Choroid plexus epithelial cell (primary cell): ENCODE results near the gene SUN2.

Experiments used
- DNase-seq: peaks from one replicate; pipeline ENCODE4 v3.0.0-alpha.2; 2010; ENCODE audit warnings: low read depth
- H3K4me3 ChIP-seq: 2 replicates; pipeline ENCODE4 v1.5.1; 2011; ENCODE audit warnings: low read depth, mild to moderate bottlenecking, control low read depth, low read length, moderate library complexity
- CTCF ChIP-seq: conservative IDR thresholded peaks from 2 replicates; pipeline ENCODE4 v1.5.1; 2011; ENCODE audit warnings: low read depth, mild to moderate bottlenecking, control low read depth, inconsistent platforms, low read length, moderate library complexity

Gene SUN2

GRCh38 chr22:38684895-38685294 lies 70.9 kb downstream of the SUN2 start:
- DNase-seq, result no peak
- H3K4me3 ChIP-seq, result no peak overlapping the region
- no peak for TF ChIP-seq CTCF
